ENCODE results near the gene TBC1D22A.

The TBC1D22A gene

GRCh38 chr22:46753360-46753759, 9.1 kb upstream of the TBC1D22A start:
- DNase-seq, result no peak

GRCh38 chr22:46753761-46754109, 8.7 kb upstream of the TBC1D22A start:
- no peak for DNase-seq

- peak; percentile 87 for DNase-seq
These were observed 8.2 kb upstream of the TBC1D22A start for GRCh38 chr22:46754110-46754799.

- no peak for DNase-seq
These were observed 7.6 kb upstream of the TBC1D22A start for GRCh38 chr22:46754826-46755225.

GRCh38 chr22:46755525-46755924, 6.9 kb upstream of the TBC1D22A start:
- DNase-seq, result no peak

- DNase-seq, result no peak
These were observed 6.4 kb upstream of the TBC1D22A start for GRCh38 chr22:46756097-46756496.

- no peak for DNase-seq
These were observed 5.3 kb upstream of the TBC1D22A start for GRCh38 chr22:46757104-46757503.

- no peak for DNase-seq
These were observed 4.3 kb upstream of the TBC1D22A start for GRCh38 chr22:46758121-46758520.

GRCh38 chr22:46758867-46759290, 3.6 kb upstream of the TBC1D22A start:
- DNase-seq, result no peak

- DNase-seq, result no peak
These were observed 1.4 kb upstream of the TBC1D22A start for GRCh38 chr22:46761017-46761416.

GRCh38 chr22:46761539-46762237, 762 bp upstream of the TBC1D22A start:
- no peak for DNase-seq

- DNase-seq, result no peak
These were observed 728 bp downstream of the TBC1D22A start for GRCh38 chr22:46763051-46763705.

- no peak for DNase-seq
These were observed 1.8 kb downstream of the TBC1D22A start for GRCh38 chr22:46764140-46764680.

- no peak for DNase-seq
These were observed 2.5 kb downstream of the TBC1D22A start for GRCh38 chr22:46764779-46765485.

- DNase-seq, result no peak
These were observed 4.2 kb downstream of the TBC1D22A start for GRCh38 chr22:46766611-46767010.

- DNase-seq, result no peak
These were observed 5.0 kb downstream of the TBC1D22A start for GRCh38 chr22:46767249-46767985.

- DNase-seq, result no peak
These were observed 6.8 kb downstream of the TBC1D22A start for GRCh38 chr22:46769191-46769675.

GRCh38 chr22:46769706-46770105, 7.3 kb downstream of the TBC1D22A start:
- no peak for DNase-seq

- no peak for DNase-seq
These were observed 7.7 kb downstream of the TBC1D22A start for GRCh38 chr22:46770151-46770641.

- DNase-seq, result no peak
These were observed 8.3 kb downstream of the TBC1D22A start for GRCh38 chr22:46770726-46771125.

- no peak for DNase-seq
These were observed 10.6 kb downstream of the TBC1D22A start for GRCh38 chr22:46773076-46773475.

All from T1000 (cell line).